ENCODE results near the gene CYP1B1.

- TF ChIP-seq, protein P1, sequence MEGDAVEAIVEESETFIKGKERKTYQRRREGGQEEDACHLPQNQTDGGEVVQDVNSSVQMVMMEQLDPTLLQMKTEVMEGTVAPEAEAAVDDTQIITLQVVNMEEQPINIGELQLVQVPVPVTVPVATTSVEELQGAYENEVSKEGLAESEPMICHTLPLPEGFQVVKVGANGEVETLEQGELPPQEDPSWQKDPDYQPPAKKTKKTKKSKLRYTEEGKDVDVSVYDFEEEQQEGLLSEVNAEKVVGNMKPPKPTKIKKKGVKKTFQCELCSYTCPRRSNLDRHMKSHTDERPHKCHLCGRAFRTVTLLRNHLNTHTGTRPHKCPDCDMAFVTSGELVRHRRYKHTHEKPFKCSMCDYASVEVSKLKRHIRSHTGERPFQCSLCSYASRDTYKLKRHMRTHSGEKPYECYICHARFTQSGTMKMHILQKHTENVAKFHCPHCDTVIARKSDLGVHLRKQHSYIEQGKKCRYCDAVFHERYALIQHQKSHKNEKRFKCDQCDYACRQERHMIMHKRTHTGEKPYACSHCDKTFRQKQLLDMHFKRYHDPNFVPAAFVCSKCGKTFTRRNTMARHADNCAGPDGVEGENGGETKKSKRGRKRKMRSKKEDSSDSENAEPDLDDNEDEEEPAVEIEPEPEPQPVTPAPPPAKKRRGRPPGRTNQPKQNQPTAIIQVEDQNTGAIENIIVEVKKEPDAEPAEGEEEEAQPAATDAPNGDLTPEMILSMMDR (conservative IDR thresholded peaks at IDR 0.05 in 1 of 2, IDR thresholded peaks at IDR 0.05 in 1 of 2; ENCODE audit: extremely low read depth in 1 of 2, insufficient read depth in 1 of 2, low read depth in 1 of 2, low read length in 2 of 2): no peak
- no peak for TF ChIP-seq EZH2 (IDR thresholded peaks at IDR 0.05; ENCODE audit: borderline replicate concordance, low read length)
Measured at GRCh38 chr2:38017836-38018235, 58.1 kb downstream of the CYP1B1 start.

All from mammary epithelial cell (primary cell).